NCI-H128 (cell line): ENCODE data around the gene ATAD3B.
"Not testable (repeated sequence)": the region's sequence is repeated elsewhere in the genome, so short reads cannot be mapped to it uniquely, and the experiment has no call there.

Experiments
- DNase-seq: peaks from one replicate; lab custom pipeline; 2025; ENCODE audit not compliant: unreplicated experiment; lab: John Stamatoyannopoulos, UW

The ATAD3B gene

DNA sequence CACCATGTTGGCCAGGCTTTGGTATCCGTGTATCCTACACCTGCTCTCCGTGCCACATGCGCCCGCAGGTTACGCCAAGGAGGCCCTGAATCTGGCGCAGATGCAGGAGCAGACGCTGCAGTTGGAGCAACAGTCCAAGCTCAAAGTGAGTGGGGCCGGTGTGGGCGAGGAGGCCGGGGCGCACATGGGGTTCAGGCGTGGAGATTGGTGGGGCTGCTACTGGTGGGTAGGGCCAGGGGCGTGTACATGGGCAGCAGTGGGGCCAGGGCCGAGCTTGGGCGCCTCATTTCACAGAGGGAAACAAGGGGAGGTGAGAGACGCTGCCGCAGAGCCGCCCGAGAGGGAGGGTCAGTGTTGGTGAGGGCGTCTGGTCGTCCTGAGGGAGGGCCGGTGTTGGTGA lies 5.6 kb downstream of the ATAD3B start:
- DNase-seq: no peak

DNA sequence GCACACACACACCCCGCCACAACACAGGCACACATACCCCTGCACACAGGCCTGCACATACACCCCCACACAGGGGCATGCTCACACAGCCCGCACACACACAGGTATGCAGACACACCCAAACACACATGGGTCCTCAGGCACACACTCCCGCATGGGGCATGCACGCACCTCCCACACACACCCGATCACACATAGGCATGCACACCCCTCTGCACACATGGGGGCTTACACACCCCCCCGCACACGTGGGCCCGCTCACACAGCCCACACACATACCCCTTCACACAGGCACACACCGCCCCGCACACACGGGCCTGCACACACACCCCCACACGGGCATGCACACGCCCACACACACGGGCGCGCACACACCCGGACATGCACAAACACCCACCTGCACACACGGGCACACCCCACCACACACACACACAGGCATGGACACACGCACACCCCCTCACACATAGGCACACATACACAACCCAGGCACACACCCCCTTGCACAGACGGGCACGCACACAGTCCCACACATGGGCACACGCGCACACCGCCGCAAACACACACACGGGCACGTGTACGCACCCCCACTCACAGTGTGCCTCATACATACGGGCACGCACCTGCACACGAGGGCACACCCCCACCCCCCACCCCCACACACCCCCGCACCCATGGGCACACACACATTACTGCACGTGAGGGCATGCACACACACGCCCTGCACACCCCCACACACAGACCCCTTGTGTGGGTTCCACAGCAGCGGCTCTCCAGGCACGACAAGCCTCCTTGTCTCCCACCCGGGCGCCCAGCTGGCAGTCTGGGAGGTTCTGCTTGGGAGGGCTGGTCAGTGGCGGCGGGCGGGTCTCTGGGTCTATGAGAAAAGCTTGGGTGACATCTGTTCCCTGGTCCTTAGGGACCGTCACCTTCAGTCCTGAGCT lies 8.3 kb downstream of the ATAD3B start:
- no peak for DNase-seq

DNA sequence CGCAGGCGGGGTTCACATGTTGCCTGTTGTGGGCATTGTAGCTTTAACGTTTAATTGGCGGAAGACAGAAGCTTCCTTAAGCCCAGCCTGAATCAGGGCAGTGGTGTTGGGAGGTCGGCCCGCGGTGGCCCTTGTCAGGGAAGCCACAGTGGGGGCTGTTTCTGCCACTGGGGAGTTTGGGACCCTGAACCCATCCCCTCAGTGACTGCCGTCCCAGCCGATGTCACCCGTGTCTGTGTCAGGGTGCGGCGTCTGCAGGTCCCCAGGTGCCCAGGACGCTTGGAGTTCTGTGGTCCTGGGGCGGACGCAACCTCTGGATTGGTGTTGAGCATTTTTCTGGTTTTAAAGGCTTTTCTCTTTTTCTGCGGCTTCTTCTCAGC lies 8.9 kb downstream of the ATAD3B start:
- not testable (repeated sequence) for DNase-seq

DNA sequence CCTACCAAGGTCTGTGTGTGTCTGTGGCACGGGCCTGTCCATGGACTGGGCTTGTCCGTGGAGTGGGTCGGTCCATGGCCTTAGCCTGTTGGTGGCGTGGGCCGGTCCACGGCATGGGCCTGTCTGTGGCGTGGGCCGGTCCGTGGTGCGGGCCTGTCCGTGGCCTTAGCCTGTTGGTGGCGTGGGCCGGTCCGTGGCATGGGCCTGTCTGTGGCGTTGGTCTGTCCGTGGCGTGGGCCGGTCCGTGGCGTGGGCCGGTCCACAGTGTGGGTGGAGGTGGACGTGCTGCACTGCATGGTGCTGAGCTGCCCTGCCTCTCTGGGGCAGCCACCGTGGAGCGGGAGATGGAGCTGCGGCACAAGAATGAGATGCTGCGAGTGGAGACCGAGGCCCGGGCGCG lies 10.2 kb downstream of the ATAD3B start:
- DNase-seq: not testable (repeated sequence)

DNA sequence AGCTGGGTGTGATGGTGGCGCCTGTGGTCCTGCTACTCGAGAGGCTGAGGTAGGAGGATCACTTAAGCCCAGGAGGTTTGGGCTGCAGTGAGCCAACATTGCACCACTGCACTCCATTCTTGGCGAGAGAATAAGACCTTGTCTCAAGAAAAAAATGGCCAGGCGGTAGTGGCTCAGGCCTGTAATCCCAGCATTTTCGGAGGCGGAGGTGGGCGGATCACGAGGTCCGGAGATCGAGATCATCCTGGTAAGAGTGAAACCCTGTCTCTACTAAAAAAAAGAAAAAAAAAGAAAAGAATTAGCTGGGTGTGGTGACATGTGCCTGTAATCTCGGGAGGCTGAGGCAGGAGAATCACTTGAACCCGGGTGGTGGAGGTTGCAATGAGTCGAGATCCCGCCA lies 11.3 kb downstream of the ATAD3B start:
- no peak for DNase-seq

DNA sequence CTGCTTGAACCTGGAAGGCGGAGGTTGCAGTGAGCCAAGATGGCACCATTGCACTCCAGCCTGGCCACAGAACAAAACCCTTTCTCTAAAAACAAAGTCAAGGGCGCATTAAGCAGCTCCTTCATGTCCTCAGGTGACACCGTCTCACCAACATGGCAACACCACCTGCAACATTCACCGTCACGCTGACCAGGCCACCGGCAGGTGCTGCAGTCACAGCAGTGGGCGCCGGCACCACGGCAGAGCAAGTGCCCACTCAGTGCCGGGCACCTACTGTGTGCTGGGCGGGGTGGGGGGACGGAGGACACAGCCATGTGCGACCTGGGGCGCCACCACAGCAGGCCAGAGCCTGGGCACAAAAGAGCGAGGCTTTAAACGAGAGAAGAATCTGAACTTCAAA lies 12.1 kb downstream of the ATAD3B start:
- DNase-seq: no peak

DNA sequence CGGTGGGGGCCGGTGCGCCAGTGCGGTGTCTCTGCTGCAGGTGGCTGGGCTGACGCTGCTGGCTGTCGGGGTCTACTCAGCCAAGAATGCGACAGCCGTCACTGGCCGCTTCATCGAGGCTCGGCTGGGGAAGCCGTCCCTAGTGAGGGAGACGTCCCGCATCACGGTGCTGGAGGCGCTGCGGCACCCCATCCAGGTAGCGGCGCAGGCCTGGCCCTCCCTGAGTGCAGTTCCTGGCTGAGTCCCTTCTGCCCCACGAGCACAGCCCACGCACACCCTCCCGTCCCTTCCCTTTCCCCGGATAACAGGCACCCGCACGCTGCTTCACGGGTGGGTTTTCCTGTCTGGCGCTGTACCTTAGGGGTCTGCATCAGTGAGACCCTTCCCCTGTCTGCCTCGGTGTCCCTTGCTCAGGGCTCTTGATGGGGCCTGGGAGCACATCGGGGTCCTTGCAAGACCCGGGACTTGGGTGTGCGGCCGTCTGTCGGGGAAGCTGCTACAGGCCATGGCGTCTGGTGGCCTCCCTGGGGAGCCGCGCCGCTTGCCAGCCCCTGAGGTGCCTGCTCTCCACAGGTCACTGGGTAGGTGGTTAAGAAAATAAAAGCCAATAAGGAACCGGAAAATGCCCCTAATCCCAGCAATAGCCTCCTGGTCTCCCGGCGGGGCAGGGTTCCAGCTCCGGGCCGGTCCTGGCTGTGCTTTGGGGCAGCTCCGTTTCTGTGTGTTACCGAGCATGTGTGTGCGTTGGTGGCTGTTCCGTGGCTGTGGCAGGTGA lies 13.6 kb downstream of the ATAD3B start:
- DNase-seq: not testable (repeated sequence)

DNA sequence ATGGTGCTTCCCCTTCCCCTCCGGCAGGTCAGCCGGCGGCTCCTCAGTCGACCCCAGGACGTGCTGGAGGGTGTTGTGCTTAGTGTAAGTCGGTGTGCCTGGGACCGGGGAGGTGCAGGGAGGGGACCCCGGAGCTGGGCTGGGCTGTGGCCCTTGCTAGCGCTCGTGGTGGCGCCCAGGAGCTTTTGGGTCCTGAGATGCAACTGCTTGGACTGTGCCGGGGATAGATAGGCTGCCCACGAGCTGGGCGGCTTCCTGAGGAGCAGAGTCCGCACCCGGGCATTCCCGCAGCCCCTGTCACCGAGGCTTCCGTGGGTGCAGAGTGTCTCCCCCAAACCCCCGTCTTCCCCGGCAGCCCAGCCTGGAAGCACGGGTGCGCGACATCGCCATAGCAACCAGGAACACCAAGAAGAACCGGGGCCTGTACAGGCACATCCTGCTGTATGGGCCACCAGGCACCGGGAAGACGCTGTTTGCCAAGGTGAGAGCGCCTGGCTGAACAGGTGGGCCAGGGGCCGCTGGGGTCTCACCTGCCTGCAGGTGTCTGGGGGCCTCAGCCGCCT lies 14.3 kb downstream of the ATAD3B start:
- not testable (repeated sequence) for DNase-seq

DNA sequence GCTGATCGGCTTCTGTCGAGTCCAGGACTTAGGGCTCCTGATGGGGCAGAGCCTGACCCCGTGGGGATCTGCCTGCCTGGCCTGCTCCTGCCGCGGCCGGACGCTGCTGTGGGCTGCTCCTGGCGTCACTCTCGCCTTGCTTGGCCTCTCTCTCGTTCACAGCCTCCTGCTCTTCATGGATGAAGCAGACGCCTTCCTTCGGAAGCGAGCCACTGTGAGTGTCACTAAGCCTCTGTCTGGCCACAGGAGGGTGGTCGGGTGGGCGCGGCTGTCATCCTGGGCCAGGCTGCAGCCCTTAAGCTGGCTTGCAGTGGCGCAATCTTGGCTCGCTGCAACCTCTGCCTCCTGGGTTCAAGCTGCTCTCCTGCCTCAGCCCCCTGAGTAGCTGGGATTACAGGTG lies 16.1 kb downstream of the ATAD3B start:
- DNase-seq: no peak

DNA sequence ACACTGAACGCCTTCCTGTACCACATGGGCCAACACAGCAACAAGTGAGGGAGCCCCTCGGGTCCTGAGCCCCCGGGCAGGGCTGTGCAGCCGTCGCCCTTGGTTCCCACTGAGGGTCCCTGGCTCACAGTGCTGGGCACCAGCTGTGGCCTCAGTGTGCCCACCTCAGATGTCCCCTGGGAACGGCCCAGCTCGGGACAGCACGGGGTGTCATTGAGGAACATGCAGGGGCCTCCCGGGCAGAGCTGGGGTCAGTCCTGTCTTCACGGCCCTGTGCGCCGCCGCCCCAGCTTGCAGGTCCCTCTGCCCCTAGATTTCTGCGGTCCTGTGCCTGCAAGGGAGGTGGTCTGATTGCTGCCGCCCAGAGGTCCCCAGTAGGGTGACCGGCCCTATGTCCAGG lies 17.7 kb downstream of the ATAD3B start:
- DNase-seq: no peak

DNA sequence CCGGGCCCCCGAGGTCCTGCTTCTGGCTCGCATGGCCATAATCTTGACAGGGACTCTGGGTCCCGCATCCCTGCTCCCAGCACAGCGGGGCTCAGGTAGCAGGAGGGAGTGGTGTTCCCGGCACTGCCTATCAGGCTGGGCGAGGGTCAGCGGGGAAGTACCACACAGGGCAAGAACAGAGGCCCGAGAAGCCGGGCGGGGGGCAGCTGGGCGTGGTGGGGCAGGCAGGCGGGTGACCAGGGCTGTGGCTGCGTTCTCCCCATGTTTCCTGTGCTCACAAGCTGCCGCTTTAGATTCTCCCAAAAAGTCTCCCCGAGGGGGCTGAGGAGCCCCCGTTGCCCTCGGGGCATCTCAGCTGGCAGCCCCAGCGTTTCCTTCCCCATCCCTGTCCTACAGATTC lies 18.3 kb downstream of the ATAD3B start:
- DNase-seq: no peak

DNA sequence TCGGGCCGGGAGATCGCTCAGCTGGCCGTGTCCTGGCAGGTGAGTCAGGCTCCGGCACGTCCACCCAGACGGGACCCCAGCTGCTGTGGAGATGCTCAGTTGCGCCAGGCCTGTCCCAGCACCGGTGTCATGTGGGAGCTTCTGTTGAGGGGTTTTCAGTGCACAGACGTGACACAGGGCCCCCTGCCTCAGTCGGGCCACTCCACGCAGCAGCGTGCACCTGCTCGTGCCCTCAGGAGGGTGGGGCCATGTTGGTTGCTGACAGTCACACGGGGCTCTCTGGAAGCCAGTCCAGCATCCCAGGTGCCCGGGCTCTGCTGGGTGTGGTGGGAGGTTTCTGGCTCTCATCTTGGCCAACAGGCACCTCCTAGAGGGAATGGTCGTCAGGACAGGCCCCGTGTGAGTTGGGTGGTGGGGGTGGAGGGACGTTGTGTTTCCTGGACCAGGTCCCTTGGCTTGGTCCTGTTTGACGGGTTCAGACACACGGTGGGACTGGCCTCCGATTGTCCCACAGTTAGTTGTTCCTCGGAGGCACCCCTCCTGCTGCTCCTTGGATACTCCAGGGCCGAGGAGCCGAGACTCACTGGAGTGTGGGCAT lies 19.2 kb downstream of the ATAD3B start:
- no peak for DNase-seq

DNA sequence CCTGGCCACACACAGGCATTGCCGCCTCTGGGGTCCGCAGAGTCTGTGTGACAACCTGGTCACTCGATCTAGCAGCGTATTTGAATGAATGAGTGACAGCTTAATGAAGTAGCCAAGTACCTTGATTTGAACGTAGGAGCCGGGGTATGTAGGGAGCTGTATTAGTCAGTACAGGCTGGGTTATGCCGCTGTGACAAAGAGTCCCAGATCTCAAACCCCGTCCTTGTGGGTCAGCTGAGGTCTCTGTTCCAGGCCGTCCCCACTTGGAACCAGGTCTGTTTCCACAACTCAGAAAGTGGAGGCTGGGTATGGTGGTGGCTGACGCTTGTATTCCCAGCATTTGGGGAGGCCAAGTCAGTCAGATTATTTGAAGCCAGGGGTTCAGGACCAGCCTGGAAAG lies 20.0 kb downstream of the ATAD3B start:
- DNase-seq: no peak

DNA sequence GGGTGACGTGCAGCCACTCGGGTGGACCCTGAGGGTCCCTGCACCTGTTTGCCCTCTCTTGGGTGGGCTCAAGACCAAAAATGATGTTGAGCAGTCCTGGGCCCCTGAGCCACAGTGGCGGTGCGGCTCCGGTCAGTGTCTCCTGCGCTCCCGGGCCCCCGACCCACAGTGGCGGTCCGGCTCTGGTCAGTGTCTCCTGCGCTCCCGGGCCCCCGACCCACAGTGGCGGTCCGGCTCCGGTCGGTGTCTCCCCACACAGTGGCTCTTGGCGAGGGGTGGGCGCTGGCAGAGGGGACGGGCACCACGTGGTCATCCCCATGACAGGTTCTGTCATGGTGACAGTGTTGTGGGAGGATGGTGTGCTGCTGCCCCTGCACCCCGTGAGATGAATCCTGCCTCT lies 22.7 kb downstream of the ATAD3B start:
- not testable (repeated sequence) for DNase-seq

DNA sequence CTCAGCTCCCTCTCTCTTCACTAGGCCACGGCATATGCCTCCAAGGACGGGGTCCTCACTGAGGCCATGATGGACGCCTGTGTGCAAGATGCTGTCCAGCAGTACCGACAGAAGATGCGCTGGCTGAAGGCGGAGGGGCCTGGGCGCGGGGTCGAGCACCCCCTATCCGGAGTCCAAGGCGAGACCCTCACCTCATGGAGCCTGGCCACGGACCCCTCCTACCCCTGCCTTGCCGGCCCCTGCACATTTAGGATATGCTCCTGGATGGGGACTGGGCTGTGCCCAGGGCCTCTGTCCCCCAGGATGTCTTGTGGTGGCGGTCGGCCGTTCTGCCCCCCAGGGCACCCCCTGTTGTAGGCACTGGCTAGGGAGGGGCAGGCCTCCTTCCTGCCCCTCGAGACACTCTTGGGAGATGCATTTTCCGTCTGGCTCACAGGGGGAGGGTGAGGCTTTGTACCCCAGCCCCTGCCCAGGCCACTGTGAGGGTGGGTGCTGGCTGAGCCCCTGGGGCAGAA lies 24.0 kb downstream of the ATAD3B start:
- DNase-seq: not testable (repeated sequence)

DNA sequence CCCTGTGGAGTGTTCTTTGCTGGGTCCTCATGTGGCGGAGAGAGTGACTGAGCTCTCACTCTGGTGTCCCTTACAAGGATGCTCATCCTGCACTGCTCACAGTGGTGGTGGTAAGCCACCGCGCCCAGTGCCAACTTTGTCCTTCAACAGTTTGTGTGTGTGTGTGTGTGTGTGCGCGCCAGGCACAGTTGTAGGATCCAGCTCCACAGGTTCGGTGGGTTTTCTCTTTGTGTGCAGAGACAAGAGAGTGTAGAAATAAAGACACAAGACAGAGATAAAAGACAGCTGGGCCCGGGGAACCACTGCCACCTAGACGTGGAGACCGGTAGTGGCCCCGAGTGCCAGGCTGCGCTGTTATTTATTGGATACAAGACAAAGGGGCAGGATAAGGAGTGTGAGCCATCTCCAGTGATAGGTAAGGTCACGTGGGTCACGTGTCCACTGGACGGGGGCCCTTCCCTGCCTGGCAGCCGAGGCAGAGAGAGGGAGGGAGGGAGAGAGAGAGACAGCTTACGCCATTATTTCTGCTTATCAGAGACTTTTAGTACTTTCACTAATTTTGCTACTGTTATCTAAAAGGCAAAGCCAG lies 33.3 kb downstream of the ATAD3B start:
- peak; percentile 65 for DNase-seq

DNA sequence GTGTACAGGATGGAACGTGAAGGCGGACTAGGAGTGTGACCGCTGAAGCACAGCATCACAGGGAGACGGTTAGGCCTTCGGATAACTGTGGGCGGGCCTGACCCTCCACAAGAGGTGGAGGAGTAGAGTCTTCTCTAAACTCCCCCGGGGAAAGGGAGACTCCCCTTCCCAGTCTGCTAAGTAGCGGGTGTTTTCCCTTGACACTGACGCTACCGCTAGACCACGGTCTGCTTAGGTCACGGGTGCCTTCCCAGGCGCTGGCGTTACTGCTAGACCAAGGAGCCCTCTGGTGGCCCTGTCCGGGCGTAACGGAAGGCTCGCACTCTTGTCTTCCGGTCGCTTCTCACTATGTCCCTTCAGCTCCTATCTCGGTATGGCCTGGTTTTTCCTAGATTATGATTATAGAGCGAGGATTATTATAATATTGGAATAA lies 33.8 kb downstream of the ATAD3B start:
- DNase-seq: not testable (repeated sequence)

DNA sequence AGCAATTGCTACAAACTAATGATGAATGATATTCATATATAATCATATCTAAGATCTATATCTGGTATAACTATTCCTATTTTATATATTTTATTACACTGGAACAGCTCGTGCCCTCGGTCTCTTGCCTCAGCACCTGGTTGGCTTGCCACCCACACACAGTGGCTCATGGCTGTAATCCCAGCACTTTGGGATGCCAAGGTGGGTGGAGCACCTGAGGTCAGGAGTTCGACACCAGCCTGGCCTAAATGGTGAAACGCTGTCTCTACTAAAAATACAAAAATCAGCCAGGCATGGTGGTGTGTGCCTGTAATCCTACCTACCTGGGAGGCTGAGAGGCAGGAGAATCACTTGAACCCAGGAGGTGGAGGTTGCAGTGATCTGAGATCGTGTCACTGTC lies 34.2 kb downstream of the ATAD3B start:
- not testable (repeated sequence) for DNase-seq

DNA sequence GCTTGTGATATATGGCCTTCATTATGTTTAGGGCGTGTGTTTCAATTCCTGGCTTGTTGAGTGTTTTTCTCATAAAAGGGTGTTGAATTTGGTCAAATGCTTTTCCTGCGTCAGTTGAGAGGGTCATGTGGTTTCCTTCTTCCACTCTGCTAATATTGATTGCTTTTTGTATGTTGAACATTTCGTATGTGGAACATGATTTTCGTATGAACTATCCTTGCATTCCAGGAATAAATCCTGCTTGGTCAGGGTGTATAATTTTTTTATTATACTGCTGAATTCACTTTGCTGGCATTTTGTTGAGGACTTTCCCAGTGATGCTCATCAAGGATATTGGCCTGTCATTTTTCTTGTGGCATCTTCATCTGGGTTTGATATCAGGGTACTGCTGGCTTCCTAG lies 35.7 kb downstream of the ATAD3B start:
- DNase-seq: no peak

DNA sequence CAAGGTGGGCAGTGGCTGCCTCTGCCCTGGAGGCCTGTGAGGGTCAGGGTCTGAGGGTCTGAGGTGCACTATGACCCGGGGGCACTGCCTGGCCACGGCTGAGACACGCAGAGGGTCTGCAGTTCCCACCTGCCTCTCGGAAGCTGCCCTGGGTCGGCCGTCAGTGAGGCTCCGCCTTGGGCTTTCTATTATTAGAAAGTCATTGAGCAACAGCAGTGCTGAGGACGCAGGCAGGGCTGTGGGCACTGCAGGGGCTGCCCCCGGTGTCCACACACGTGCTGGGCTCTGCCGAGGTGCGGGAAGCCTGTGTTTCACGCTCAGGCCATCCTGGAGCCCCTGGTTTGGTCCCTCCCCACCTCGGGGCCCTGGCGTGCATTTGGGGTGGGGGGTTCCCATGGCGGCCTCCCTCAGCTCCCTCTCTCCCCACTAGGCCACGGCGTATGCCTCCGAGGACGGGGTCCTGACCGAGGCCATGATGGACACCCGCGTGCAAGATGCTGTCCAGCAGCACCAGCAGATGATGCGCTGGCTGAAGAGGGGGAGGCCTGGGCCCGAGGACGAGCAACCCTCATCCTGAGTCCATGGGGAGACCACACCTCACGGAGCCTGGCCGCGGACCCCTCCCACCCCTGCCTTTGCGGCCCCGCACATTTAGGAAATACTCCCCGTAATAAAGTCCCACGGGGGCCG lies 37.4 kb downstream of the ATAD3B start:
- not testable (repeated sequence) for DNase-seq
